Stimulated activated CD8-positive, alpha-beta memory T cell treated with anti-CD3 and anti-CD28 coated beads, Interleukin-15, amount 100 ng/mL, for 1 hour (primary cell): Measurements from ENCODE around the gene CSMD2.

ENCODE experiments used
- DNase-seq: peaks from one replicate; pipeline ENCODE4 v3.0.0-alpha.2; 2020; ENCODE audit warnings: low read depth

Gene CSMD2

DNA sequence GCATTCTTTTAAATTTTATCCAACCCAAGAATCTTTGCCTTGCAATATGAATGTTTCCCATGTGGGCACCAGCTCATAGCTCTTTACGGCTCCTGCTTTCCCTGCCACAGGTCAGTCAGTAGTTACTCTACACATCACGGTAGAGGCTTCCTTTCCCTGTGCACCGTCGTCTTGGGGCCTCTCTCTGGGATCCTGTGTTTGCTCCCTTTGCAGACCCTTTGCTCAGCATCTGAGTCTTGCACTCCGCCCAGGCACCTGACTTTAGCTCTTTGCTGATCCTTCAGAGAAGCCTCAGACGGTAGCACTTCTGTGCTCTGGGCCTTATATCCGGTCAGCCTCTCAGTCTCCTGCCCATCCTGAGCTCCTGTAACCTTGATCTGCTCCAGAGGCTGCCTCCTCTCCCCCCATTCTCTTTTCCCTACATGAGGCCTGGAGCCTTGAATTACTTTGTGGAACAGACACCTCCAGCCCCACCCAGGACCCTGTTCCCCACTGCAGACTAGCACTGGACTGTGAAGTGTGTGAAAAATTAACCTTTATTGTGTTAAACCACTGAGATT lies 484.7 kb downstream of the CSMD2 start:
- DNase-seq: no peak

- no peak for DNase-seq
Observed at GRCh38 chr1:33670567-33670966, 494.5 kb downstream of the CSMD2 start.

DNA sequence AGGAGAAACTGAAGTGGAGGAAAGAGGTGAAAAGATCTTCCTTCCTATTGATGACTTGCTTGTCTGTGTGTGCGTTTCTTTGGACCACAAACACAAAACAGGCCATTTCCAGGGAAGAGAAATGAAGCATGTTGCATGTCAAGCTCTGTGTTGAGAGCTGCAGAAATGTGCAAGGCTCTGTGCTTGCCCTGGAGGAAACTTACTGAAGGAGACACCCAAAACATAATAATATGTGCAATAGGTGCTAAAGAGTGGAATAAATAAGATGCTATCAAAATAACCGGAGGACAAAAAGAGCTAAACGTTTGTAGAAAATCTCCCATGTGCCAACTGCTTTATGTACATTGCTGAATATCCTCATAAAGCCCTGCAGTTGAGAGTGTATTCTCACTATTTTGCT lies 496.3 kb downstream of the CSMD2 start:
- DNase-seq: no peak

GRCh38 chr1:33667386-33668282 lies 497.4 kb downstream of the CSMD2 start:
- no peak for DNase-seq

- no peak for DNase-seq
Observed at GRCh38 chr1:33666616-33667015, 498.4 kb downstream of the CSMD2 start.

GRCh38 chr1:33661811-33662454 lies 503.1 kb downstream of the CSMD2 start:
- no peak for DNase-seq

DNA sequence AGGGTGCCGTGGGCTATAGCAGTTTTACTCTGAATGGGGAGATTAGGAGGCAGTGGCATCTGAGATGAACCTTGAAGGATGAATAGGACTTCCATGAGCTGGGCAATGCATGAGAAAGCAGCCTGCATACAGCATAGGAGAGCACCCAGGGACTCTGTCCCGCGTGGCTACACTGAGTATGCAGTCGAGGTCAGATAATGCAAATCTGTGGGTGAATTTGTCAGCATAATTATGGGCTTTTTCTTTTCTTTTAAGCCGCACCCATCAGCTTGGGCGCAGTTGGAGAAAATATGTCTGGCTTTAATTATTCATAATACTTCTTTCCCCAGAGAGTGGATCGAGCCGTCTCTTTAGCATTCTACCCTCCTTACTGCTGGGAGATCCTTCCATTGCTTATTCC lies 504.1 kb downstream of the CSMD2 start:
- no peak for DNase-seq

DNA sequence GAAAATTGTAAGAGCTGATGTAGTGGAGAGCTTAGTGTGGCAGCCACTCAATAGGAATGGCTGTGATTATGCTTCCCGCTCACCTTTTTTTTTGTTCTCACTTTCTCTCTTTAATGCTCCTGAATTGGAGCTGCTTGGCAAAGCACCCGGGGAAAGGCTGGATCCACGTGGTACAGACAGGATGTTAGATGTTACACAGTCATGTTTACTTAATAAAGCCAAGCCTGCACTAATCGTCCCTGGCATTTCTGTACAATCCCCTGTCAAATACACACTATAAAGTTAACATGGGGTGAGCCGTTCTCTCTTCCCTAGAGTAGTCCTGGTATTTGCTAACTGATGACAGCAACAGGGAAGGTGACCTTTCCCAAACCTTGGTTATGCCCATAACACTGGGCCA lies 504.8 kb downstream of the CSMD2 start:
- no peak for DNase-seq

DNA sequence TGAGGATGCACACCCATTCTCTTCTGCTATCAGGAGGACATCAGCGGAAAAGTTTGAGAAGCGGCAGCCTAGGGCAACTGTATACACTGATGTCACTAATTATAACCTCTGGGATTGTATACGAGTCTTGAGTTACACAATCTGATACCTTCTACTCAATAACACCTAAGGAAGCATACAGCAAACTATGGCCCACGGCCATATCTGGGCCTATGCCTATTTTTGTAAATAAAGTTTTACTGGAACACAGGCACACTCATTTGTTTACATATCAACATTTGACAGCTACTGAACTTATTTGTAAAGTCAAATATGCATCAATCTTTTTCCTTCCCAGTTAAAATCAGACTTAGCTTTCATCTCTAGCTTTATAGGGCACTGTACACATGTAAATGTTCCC lies 505.4 kb downstream of the CSMD2 start:
- no peak for DNase-seq

DNA sequence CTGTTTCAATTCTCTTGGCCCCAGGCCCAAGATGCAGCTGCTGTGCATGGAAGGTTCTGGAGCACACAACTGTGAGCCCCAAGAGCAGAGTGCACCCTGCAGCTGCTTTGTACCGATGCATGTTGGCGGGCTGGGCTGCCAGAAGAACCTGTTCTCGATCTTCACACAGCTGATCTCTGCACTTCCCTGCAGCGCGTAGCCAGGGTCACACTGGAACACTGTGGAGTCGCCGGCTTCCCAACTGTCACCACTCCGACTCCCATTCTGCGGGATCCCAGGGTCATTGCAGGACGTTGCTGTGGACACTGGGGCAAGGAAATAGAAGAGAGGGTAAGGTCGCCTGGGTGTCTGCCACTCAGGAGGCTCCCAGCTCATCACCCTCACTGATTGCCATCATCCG lies 507.2 kb downstream of the CSMD2 start:
- DNase-seq: no peak

DNA sequence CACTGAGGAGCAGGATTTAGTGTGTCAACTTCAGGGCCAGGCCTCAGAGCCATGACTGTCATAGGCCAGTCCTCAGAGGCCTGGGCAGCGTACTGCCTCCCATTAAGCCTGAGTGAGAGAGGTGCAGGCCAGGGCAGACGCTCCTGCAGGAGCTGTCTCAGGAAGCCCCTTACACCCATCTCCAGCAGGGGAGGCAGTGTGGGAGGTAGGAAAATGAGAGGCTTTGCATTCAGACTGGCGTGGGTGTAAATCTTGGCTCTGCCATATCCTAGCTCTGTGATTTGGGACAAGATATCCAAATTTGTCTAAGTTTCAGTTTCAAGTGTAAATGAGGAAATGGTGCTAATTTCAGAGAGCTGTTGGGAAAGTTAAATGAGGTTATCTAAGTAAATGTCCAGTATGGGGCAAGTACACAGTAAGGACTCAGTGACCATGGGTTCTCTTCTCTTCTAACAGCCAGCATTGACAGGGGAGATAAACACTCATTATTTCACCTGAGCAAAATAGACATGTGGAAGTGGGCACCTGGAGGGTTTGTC lies 508.5 kb downstream of the CSMD2 start:
- DNase-seq: no peak

GRCh38 chr1:33655496-33655895 lies 509.5 kb downstream of the CSMD2 start:
- DNase-seq: no peak

- no peak for DNase-seq
Observed at GRCh38 chr1:33654267-33654834, 510.7 kb downstream of the CSMD2 start.

- DNase-seq: no peak
Observed at GRCh38 chr1:33653226-33653625, 511.8 kb downstream of the CSMD2 start.

DNA sequence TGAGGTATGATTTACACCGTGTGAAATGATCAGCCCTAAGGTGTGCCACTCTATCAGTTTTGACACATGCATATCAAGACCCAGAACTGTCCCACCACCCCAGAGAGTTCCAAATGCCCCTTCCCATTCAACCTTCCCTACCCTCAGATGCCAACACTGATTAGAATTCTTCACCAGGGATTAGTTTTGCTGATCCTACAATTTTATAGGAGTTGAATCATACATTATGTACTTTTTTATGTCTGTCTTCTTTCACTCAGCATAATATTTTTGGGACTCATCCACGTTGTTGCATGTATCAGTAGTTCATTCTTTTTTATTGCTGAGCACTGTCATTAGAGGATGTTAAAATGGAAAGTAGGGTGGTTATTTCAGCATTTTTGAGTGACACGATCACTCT lies 514.3 kb downstream of the CSMD2 start:
- no peak for DNase-seq

- no peak for DNase-seq
Observed at GRCh38 chr1:33649759-33650158, 515.3 kb downstream of the CSMD2 start.

DNA sequence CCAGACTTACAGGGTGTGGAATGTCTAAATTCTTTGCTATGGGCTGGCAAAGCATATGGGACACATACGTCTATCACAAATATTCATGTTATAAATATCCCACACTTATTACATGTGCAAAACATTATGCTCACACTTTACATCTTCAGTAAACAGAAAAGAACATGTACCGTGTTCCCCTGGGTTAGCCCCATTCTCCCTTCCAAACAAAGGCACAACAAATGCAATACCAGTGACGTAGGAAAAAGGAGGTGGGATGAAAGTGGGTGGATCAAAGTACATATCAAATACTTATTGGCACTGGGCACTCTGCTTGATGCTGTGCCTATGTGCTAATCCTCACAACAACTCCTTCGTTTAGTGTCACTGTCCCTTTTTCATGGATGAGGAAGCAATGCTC lies 521.8 kb downstream of the CSMD2 start:
- no peak for DNase-seq

DNA sequence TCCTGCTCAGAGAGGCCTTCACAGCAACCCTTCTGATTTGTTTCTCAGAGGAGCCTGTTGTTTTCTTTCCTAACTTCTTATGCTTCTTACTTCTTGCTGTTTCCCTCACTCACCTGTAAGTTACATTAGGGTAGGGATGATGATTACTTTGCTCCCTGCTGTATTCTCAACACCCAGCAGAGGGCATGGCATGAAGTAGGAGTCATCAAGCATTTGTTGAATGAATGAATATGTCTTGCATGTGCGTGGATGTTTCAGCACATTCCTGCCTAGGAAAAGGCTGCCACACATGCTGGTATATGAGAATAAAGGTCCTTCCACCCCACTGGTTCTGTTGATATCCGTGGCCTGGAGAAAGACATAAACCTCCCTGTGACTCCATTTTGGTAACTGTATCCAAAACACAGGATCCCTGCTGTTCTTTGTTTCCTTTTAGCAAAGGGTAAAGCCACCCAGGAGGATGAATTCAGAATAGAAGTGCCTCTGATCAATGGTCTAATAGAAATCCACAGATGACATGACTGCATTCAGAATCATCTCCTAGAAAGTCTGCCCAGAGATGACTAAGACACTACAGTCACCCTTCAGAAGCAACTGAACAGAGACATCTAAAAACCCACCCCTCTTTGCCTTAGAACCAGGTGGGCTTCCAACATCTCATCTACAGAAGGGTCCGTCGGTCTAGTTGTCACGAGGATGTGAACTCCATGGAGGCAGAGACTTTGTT lies 523.8 kb downstream of the CSMD2 start:
- DNase-seq: no peak

GRCh38 chr1:33640114-33640660 lies 524.8 kb downstream of the CSMD2 start:
- no peak for DNase-seq

GRCh38 chr1:33637846-33638440 lies 527.1 kb downstream of the CSMD2 start:
- DNase-seq: no peak

- DNase-seq: no peak
Observed at GRCh38 chr1:33636209-33636608, 528.8 kb downstream of the CSMD2 start.
